HEK293T (cell line): ENCODE data around the gene SEMA3B.

Experiments used
- CTCF ChIA-PET: fragments of 350-600 bp; formaldehyde crosslinking; extraction: SDS; loops from one replicate; lab custom pipeline; 2021; ENCODE audit warnings: antibody characterized with exemption, inconsistent platforms; lab: Yijun Ruan, JAX
- POLR2A ChIA-PET: fragments of 350-600 bp; formaldehyde crosslinking; extraction: SDS; loops from one replicate; lab custom pipeline; 2020; ENCODE audit warnings: antibody characterized with exemption, inconsistent platforms; lab: Yijun Ruan, JAX
- DNase-seq: peaks from one replicate; pipeline ENCODE4 v3.0.0; 2012; ENCODE audit warnings: mixed read lengths; ENCODE audit errors: extremely low spot score
- ARNT ChIP-seq: fragments of 450-650 bp; IDR thresholded peaks from 2 replicates; pipeline ENCODE4 v1.6.1; 2017; ENCODE audit warnings: mild to moderate bottlenecking
- BHLHE40 ChIP-seq: fragments of 450-650 bp; IDR thresholded peaks from 2 replicates; pipeline ENCODE4 v1.6.1; 2016; ENCODE audit warnings: mild to moderate bottlenecking, moderate library complexity, borderline replicate concordance
- CTBP1 ChIP-seq: fragments of 450-650 bp; IDR thresholded peaks from 2 replicates; pipeline ENCODE4 v1.6.1; 2016; ENCODE audit warnings: borderline replicate concordance
- ELF4 ChIP-seq: fragments of 450-650 bp; IDR thresholded peaks from 2 replicates; pipeline ENCODE4 v1.6.1; 2017; ENCODE audit warnings: antibody characterized with exemption
- FOXA1 ChIP-seq: fragments of 450-650 bp; IDR thresholded peaks from 2 replicates; pipeline ENCODE4 v1.6.1; 2016; ENCODE audit warnings: mild to moderate bottlenecking
- FOXK2 ChIP-seq: fragments of 450-650 bp; IDR thresholded peaks from 2 replicates; pipeline ENCODE4 v1.6.1; 2016; ENCODE audit warnings: mild to moderate bottlenecking
- FOXM1 ChIP-seq: fragments of 450-650 bp; IDR thresholded peaks from 2 replicates; pipeline ENCODE4 v1.6.1; 2017; ENCODE audit warnings: mild to moderate bottlenecking, borderline replicate concordance
- HDGF ChIP-seq: fragments of 450-650 bp; IDR thresholded peaks from 2 replicates; pipeline ENCODE4 v1.6.1; 2017; ENCODE audit warnings: antibody characterized with exemption, borderline replicate concordance
- L3MBTL2 ChIP-seq: fragments of 450-650 bp; conservative IDR thresholded peaks from 2 replicates; pipeline ENCODE4 v1.6.1; 2016; ENCODE audit warnings: mild to moderate bottlenecking
- LEF1 ChIP-seq: fragments of 450-650 bp; IDR thresholded peaks from 2 replicates; pipeline ENCODE4 v1.6.1; 2017; ENCODE audit warnings: mild to moderate bottlenecking, borderline replicate concordance
- NFRKB ChIP-seq: fragments of 450-650 bp; IDR thresholded peaks from 2 replicates; pipeline ENCODE4 v1.6.1; 2016; ENCODE audit warnings: mild to moderate bottlenecking, moderate library complexity
- SP1 ChIP-seq: fragments of 450-650 bp; IDR thresholded peaks from 2 replicates; pipeline ENCODE4 v1.6.1; 2017
- SUZ12 ChIP-seq: fragments of 450-650 bp; IDR thresholded peaks from 2 replicates; pipeline ENCODE4 v1.6.1; 2016; ENCODE audit warnings: mild to moderate bottlenecking
- TARDBP ChIP-seq: fragments of 450-650 bp; IDR thresholded peaks from 2 replicates; pipeline ENCODE4 v1.6.1; 2016
- ZNF384 ChIP-seq: fragments of 450-650 bp; IDR thresholded peaks from 2 replicates; pipeline ENCODE4 v1.6.1; 2016
- TF ChIP-seq, protein P1 (sequence below): fragments of 450-650 bp; IDR thresholded peaks from 2 replicates; pipeline ENCODE4 v1.6.1; 2016

The SEMA3B gene

DNA sequence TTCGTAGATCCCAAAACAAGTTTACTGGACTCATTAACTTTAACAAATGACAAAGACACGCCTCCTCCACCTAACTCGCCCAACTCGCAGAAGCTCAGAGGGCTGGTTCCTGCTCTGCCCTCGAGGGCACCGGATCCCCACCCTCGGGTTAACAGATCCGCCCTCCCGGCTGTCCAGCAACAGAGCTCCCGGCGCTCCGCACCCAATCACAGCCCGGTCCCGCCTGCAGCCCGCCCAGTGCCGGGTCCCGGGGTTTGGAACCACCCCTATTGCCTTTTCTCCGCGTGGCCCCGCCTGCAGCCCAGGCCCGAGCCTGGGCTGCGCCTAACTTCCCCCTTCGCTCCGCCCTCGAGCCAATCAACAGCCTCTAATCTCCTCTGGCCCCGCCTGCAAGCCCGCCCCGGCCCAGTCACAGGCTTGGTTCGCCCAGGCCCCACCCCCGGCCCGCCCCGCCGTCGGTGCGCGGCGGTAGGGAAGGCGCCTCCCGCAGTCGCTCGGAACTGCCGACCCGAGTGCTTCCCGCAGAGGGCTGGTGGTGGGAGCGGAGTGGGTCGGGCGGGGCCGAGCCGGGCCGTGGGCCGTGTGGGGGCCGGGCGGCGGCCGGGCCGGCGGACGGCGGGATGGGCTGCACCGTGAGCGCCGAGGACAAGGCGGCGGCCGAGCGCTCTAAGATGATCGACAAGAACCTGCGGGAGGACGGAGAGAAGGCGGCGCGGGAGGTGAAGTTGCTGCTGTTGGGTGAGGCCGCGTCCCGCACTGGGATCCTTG lies 33.0 kb upstream of the SEMA3B start, which contains the start of gene GNAI2:
GNAI2 (plus strand) TSS at position 489 of the 768 bp plus-strand sequence; CDS start at position 621, 132 bp downstream.
- ChIA-PET CTCF (interaction anchor here (0.6 to 1.6 kb wide), 5 partner anchors 9 to 88 kb away, joined by 3 to 16 read pairs (median 4); no protein-coding TSS in a partner anchor), POLR2A (interaction anchor here (0.6 to 2.7 kb wide), 16 partner anchors 8 to 101 kb away, joined by 3 to 13 read pairs (median 4); partner anchors contain the start of genes GNAT1 and TUSC2)
- TF ChIP-seq FOXK2: no peak
- no peak for TF ChIP-seq ELF4
- no peak for TF ChIP-seq NFRKB
- no peak for TF ChIP-seq SP1
- no peak for TF ChIP-seq TARDBP
- TF ChIP-seq SUZ12: no peak
- no peak for TF ChIP-seq FOXM1
- TF ChIP-seq BHLHE40: no peak
- no peak for TF ChIP-seq LEF1
- no peak for TF ChIP-seq L3MBTL2
- no peak for TF ChIP-seq FOXA1
- no peak for TF ChIP-seq HDGF
- TF ChIP-seq ARNT: no peak
- TF ChIP-seq, protein P1, sequence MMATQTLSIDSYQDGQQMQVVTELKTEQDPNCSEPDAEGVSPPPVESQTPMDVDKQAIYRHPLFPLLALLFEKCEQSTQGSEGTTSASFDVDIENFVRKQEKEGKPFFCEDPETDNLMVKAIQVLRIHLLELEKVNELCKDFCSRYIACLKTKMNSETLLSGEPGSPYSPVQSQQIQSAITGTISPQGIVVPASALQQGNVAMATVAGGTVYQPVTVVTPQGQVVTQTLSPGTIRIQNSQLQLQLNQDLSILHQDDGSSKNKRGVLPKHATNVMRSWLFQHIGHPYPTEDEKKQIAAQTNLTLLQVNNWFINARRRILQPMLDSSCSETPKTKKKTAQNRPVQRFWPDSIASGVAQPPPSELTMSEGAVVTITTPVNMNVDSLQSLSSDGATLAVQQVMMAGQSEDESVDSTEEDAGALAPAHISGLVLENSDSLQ: no peak
- TF ChIP-seq CTBP1: no peak
- peak; percentile 98 for DNase-seq

DNA sequence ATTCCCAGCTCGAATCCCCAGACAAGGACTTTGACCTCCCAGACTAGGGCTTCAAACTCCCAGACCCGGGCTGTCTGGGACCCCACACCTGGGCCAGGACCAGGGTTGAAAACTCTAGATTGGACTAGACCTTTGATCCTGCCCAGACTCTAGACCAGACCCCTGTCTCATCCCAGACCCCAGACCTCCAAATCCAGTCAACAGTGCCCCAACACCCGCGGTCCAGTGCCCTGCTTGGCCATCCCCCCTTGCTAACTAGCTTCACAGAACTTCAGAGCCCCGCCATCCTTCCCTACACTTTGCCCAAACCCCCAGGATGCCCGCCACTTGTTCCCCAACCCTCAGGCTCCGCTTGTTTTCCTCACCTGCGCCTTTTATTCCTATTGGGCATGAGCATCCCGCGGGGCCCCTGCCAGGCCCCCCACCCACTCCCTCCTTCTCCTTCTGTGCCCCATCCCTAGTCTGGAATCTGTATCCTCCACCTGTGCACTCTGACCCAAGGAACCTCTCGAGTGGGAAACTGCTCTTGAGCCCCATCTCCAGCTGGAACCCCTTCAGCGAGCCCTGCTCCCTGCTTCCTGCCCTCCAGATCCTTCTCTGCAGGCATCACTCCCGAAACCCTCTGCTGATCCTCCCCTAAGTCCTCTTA lies 32.3 kb upstream of the SEMA3B start:
- DNase-seq: no peak
- CTCF ChIA-PET: interaction anchor here (1.6 kb wide), 1 partner anchor 10 kb away, joined by 16 read pairs; no protein-coding TSS in a partner anchor
- POLR2A ChIA-PET: interaction anchor here (0.9 to 2.7 kb wide), 3 partner anchors 10 to 33 kb away, joined by 3 to 13 read pairs (median 9); no protein-coding TSS in a partner anchor
- TF ChIP-seq BHLHE40 (no peak), SUZ12 (no peak), FOXA1 (no peak), ELF4 (no peak), NFRKB (no peak), HDGF (no peak), L3MBTL2 (no peak), FOXK2 (no peak), CTBP1 (no peak), SP1 (no peak), ARNT (no peak), FOXM1 (no peak), ZNF384 (no peak), LEF1 (no peak), TARDBP (no peak)
- TF ChIP-seq, protein P1: no peak

DNA sequence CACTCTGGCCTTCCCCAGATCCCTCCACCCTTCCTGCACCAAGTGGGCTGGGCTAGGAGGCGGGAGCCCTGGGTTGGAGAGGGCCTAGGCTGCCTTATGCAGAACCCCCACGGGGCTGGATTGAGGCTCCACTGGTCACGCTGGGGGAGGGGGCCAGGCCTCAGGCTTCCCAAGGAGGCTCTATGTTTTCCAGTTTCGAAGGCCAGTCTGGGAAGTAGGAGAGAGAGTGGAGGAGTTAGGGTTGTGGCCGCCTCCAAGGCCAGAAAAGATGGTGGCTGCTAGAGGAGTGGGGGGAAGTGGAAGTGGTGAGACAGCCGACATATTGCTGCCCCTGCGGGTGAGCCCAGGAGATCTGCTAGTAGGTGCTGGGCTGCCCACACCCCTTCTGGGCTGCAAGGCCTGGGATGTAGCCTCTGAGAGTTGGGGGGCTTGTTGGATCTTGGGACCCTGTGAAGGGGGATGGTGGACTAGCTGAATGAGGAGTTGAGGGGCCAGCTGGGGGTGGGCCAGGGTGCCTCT lies 31.8 kb upstream of the SEMA3B start:
- POLR2A ChIA-PET: interaction anchor here (1.1 to 2.7 kb wide), 2 partner anchors 9 to 23 kb away, joined by 3 to 13 read pairs; no protein-coding TSS in a partner anchor
- TF ChIP-seq TARDBP (no peak), ELF4 (no peak), FOXM1 (no peak), SP1 (no peak), NFRKB (no peak), FOXK2 (no peak), BHLHE40 (no peak), L3MBTL2 (no peak), SUZ12 (no peak), HDGF (no peak)
- TF ChIP-seq, protein P1: no peak
- CTCF ChIA-PET: interaction anchor here (1.2 to 1.6 kb wide), 2 partner anchors 9 to 11 kb away, joined by 3 to 7 read pairs; no protein-coding TSS in a partner anchor
- DNase-seq: peak; percentile 21

DNA sequence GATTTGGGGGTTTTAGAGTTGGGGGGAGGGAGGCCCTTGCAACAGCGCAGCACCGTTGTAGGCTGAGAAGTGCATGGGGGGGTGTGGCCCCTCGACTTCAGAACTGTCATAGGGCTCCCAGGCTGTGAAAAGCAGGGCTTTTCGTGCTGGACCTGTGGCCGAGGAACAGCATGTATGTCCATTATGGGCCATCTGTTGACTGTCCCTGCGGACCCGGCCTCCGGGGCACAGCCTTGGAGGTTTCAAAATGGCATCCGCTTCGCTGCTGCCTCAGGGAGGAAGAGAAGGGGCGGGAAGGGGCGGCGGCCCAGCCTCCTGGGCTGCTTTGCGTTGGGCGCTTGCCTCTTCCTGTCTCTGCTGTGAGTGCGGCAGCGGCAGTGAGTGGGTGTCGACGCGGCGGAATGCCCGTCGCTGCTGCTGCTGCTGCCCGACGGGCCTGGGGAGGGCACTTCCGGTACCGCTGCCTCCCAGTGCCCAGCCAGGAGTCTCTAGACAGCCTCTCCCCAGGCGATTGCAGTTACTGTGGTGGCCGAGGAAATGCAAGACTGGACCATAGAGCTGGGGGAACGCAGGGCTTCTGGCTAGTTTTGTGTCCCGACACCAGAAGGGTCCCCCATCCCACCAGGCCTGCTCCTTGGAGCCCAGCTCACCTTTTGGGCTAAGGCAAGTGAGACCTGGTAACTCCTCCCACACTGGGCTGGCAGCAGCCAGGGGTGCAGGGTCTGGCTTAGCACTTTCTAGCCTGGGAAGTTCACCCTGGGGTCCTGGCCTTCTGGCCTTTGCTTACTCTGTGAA lies 31.0 kb upstream of the SEMA3B start:
- no peak for DNase-seq
- CTCF ChIA-PET: interaction anchor here (0.9 to 1.6 kb wide), 4 partner anchors 9 to 21 kb away, joined by 3 to 7 read pairs (median 3); no protein-coding TSS in a partner anchor
- POLR2A ChIA-PET: interaction anchor here (1.1 to 2.7 kb wide), 2 partner anchors 9 to 22 kb away, joined by 3 to 13 read pairs; no protein-coding TSS in a partner anchor
- TF ChIP-seq FOXA1: no peak
- no peak for TF ChIP-seq TARDBP
- no peak for TF ChIP-seq BHLHE40
- no peak for TF ChIP-seq ZNF384
- no peak for TF ChIP-seq SP1
- no peak for TF ChIP-seq SUZ12
- TF ChIP-seq ARNT: no peak
- TF ChIP-seq HDGF: no peak
- no peak for TF ChIP-seq L3MBTL2
- TF ChIP-seq, protein P1: no peak
- no peak for TF ChIP-seq ELF4
- no peak for TF ChIP-seq CTBP1
- TF ChIP-seq LEF1: no peak
- TF ChIP-seq FOXM1: no peak
- no peak for TF ChIP-seq FOXK2
- TF ChIP-seq NFRKB: no peak
